ENCODE results near the gene TWIST2.

TWIST2 gene

DNA sequence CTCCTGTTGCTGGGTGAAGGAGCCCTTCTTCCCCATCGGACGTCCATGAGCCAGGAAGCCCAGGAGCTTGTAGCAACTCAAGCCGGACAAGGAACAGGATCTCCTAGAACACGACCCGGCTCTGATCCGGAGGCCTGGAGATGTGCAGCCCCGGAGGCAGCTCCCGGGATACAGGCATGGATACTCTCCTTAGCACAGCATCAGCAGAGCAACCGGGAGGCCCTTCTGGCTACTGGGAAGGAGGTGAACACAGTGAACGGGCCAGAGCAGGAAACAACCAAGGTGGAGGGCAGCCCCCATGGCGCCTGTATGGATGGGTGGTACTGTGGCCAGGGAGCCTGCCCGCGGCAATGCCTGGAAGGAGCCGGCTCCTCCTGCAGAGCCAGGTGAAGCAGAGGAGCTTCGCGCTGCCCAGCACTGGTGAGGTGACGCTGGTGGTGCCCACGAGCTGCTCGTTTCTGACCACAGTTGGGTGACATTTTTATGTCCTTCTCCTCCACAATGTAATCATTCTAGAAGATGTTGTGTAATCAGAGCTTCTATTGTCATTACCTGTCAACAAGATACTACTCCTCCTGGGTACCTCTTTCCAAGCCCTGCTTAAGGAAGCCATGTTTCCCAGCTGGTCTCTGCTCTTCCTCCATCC lies 94.3 kb downstream of the TWIST2 start:
- DNase-seq = no peak

DNA sequence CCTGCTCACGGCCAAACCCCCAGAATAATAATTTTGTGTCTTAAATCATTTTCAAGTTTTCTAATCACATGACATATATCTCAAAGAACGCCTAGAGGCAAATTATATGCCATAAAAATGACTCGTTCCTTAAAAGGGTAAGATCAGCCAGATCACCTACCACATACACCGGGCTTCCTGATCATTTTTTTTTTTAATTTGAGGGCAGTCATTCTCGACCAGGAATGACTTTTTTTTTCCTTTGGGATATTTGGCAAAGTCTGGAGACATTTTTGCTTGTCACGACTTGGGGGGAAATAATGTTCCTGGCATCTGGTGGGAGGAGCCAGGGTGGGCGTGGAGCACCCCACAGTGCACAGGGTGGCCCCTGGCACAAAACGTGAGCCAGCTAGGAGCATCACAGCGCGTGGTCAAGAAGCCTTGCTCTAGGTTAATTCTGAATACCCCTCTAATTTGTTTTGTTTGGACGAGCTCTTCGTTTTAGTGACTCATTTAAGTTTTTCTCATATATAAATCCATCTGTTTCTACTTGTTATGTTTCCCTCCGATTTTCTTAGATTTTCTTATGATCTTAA lies 94.9 kb downstream of the TWIST2 start:
- no peak for DNase-seq

DNA sequence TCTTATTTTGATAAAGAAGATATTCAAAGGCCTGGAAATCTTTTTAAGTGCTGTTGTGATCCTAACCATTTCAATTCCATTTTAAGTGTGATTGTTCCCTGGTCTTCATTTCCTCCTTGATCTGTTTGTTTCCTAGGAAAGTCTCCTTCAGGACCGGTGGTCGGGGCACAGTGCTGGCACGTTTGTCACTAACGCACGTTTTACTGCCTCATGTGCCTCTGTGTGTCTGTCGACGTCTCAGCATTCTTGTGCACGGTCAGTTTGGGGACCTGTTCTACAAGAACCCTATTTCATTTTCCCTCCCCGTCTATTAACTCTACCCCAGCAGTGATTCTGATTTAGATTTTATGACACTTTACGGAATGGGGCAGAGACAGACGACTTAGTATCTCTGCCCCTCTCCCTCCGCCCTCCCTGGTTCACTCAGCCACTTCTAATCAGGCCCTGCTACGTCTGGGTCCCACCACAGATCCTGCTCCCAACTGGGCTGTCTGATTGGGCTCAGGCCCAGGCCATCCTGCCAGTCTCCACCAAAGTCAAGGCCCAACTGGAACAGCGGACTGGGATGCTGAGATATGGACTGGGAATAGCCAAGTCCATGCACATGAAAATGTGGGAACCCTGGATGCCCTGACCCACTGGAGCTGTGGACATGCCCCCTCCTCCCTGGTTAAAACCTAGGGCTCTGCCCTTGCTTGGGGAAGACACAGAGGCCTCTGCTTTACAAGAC lies 95.6 kb downstream of the TWIST2 start:
- DNase-seq = no peak

DNA sequence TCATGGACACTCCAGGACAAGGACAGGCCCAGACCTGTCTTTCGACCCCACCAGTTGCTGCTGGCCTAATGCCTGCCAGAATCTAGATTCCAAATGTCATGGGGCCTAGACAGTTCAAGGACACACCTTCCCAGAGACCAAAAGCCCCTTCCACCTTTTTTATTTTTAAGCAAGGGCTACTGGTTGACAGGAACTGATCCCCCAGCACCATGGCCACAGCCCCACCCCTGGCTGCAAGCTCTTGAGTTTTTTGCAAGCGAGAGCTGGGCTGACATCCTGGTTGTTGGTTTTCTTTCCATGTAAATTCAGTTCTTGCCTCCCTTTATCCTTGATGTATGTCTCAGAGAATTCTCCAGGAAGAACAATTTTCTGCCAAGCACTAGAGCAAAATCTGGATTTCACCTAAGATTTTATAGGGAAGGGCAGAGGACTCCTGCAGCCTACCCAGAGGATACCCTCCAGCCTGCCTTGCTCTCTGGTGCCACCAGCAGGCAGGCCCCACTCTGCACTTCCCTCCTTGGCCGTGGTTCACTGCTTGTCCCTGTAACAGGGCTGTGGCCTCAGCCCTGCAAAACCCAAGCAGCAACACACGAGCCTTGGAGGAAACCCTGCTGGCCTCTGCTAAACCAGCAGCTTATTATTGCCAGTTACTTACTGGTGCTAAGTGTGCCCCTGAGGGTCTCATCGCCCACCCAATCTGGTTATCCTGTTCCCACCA lies 97.7 kb downstream of the TWIST2 start:
- no peak for DNase-seq

DNA sequence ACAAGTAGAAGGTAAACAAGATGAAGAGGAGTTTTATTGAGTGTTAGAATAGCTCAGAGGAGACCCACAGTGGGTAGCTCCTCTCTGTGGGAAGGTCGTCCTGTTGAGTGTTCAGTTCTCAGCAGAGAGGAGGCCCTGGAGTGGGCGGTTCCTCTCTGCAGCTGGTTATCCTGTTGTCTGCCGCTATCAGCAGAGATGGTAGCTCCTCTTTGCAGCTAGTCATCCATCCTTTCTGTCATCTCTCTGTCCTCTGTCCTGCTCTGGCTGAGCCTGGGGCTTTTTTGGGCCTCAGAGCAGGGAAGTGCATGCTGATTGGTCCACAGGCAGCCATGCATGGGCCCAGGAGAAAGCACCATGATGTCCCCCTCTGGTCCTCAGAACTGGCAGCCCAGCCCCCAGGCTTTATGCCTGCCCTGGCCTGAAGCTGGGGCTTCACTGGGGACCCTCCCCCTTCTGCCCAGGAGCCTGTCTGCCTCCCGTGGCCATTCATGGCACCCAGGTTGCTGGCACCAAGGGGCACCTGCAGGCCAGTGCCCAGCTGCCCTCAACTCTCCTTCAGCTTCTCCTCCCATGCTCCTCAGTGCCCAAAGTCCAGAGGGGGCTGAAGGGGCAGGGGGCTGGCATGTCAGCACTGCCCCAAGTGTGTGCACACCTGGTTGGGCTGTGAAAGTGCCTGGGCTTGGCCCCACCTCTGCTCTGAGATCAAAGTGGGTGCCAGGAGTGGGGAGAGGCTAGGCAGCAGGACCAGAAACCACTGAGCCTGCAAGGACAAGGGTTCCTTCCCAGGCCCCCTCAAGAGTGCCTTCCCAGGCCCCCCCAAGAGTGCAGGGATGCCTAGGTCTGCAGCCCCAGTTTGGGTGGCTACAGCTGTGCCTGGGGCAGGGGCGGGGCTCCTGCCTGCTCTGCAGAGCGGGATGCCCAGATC lies 98.7 kb downstream of the TWIST2 start:
- no peak for DNase-seq

DNA sequence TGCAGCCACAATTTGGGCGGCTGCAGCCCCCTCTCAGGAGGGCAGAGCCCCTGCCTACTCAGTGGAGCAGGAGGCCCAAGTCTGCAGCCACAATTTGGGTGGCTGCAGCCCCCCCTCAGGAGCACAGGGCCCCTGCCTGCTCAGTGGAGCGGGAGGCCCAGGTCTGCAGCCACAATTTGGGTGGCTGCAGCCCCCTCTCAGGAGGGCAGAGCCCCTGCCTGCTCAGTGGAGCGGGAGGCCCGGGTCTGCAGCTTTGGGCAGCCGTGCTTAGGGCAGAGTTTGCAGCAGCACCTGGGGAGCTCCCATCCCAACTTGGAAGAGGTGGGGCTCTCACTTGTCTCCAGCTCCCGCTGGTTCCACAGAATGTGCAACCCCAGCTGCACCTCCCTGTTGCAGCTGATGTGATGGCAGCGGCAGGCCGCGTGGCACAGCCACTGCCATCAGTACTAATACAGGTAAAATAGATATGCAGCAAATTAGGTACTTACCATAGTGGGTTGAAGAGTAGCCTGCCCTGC lies 99.4 kb downstream of the TWIST2 start:
- DNase-seq = no peak

DNA sequence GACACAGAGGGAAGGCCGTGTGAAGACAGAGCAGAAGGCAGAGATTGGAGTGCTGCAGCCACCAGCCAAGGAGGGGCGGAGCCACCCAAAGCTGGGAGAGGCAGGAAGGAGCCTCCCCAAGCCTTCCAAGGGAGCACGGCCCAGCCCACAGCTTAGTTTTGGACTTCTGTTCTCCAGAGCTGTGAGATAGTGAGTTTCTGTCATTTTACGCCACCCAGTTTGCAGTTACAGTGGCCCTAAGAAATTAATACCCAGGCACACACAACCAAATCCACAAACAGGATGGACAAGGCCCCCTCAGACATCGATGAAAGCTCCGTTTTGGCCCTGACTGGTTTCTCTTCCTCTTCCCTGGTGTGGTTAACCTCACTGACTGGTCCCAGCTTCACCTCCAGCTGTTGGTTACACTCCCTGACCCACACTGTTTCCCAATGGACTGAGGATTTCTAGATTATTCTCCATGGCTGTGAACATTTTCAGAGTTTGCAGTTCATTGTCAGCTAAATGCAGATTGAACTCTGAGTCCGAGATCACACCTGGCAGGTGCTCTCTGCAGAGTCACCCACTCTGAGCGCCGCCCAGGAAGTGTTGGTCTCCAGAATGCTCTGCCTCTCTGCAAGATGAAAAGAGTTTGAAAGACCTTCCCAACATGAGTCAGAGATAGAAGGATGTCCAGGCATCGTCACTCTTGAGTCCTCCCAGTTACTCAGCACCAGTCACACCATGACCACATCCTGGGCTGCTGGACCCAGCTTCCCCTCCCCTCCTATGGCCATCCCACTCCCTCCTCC lies 100.2 kb downstream of the TWIST2 start:
- DNase-seq = no peak

DNA sequence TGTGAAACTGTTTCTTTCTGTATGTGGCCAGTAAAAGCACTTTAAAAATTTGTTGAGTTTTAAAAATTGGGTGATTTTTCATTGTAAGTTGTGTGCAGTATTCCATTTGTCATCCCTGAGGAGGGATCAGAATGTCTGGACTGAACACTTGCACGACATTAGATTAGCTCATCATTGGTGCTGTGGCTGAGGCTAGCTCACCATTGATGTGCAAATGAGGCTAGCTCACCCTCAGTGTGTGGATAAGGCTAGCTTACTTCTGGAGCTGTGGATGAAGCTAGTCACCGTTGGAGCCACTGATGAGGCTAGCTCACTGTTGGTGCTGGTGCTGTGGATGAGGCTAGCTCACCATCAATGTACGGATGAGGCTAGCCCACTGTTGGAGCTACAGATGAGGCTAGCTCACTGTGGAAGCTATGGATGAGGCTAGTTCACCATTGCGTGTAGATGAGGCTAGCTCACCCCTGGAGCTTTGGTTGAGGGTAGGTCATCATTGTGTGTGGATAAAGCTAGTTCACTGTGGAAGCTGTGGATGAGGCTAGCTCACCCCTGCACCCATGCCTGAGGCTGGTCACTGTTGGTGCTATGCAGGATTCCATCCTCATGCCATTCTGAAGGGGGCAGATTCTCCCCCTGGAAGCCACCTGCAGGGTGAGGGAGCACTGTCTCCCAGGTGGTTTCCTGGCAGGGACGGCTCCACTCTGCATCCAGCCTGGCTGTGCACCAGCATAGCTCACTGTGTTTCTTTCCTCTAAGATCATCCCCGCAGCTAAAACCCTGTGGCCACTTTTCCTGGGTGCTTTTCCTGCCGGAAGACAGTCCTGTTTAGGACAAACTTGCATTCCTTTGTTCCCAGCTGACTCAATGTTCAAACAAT lies 101.1 kb downstream of the TWIST2 start:
- no peak for DNase-seq

DNA sequence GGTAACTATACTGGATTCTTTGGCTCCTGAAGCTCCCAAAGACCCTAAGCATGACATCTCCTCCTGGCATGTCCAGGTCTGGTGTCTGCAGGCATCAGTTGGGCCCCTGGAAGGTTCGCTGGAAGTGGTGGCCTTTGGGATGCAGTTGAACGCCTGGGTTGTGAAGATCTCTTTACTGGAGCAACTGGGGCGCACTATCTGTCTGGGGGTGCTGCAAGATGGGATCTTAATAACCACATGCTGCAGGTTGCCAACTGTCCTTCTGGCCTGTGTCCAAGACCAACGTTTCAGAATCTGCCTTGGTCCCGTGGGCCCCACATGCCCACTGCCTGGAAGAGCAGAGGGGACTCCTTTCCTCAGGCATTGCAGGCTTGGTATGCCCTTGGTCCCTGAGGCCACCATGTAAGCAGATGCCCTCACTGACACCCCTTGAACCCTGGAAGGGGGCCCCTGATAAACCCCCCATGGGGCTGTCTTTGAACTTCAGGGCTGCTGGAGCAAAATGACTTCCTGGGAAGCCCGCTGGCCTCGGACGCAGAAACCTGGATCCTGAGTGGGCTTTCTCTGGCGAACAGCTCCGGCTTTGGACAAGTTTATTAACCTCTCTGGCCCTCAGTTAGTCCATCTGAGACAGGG lies 101.9 kb downstream of the TWIST2 start:
- DNase-seq = no peak

DNA sequence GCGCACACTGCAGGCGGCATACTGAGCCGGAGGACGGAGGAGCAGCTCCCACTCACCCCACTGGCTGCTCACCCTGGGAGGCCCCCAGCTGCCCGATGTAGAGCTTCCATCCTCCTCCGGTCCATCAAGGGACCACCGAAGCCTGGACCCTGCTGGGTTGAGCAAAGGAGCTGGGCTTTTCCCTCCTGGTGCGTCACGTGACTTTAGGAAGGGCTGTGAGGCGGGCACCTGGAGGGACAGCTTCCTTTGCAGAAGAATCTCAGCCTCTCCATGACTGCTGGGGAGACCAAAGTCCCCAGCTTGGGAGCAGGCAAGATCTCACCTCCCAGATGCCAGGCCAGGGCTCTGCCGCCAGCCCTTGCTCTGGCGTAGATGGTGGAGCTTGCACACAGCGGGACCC lies 102.7 kb downstream of the TWIST2 start:
- no peak for DNase-seq

DNA sequence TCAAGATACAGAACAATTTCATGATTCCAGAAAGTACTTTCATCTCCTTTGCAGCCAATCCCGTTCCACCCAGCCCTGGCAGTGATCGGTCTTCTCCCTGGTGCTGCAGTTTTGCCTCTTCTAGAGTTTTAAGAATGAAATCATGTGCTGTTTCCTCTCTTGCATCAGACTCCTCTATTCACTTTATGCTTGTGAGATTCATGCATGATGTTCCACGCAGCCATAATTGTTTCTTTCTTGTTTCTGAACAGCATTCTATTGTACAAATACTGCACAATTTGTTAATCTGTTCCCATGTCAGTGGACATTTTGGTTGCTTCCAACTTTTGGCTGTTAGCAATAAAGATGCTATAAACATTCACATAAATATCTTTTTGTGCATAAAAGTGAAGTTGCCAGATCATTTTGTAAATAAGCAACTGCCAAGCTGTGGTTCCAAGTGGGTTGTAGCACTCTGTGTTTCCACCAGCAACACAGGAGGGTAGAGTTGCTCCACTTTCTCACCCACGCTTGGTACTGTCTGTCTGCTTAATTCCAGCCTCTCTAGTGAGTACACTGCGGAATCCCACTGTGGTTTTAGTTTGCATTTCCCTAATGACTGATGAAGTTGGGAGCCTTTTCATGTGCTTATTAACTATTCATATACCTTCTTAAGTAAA lies 104.5 kb downstream of the TWIST2 start:
- no peak for DNase-seq

DNA sequence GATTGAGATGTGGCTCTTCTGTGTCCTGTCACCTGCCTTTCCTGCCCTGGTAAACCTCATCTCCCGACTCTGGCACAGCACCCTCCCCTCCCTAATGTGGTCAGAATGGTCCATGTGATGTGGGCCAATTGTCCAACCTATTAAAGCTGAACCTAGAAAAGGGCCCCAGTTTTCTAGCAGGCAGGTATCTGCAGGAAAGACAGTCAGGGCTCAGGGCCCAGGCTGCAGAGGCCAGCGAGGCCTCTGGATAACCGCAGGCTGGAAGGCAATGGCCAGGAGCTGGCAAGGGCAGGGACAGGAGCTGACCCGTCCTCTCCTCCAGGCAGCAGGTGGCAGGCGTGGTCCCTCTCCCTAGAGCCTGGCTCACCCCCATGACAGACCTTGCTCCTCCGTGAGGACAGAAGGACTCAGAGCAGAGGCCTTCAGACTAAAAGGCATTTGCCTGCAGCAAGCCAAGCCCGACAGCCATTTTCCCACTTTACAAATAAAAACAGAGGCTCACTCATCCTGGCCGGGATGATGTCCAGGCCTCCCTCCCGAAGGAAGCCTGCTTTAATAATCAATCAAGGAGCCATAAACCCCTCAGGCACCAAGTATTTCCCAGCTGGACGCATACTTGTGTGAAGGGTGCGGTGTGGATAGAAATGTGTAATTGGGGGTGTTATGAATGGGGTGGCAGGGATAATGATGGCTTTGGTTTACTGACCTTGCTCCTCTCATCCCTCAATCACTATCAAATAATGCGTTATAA lies 107.1 kb downstream of the TWIST2 start:
- DNase-seq = no peak

DNA sequence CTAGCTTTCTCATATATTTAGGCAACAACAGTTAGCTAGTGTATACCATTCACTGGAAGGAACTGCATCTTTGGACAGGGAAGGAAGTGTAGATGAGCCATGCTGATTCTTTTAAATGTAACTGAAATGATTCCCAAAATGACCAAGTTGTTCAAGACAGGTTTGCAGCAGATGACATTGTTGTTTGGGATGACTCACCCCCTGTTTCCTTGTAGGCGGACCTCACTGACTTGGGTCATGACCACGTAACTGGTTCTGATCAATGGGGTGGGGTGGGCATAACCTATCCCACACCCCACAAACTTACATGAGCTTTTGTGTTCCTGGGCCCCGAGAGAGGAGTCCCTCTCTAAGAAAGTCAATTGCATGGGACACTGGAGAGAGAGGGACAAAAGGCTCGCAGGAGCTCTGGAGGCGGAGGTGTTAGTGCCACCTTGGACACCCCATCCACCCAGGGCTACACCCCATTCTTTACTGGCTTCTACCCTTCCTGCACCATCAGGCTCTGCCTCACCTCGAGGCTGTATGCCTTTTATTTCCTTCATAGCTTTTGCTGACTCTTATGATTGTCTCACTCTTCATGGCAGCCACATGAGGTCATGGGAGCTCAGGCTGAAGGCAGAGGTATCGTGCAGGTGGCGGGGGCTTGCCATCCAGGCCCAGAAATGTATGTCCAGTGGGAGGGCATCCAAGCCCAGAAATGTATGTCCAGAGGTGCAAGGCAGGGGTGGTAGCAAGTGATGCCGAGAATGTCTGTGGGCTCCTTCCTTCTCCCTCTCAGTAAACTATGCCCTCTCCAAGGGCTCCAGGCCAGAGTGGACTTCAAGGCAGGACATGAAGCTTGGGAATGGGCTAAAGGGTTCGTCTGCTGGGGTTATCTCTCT lies 108.0 kb downstream of the TWIST2 start:
- DNase-seq = no peak

DNA sequence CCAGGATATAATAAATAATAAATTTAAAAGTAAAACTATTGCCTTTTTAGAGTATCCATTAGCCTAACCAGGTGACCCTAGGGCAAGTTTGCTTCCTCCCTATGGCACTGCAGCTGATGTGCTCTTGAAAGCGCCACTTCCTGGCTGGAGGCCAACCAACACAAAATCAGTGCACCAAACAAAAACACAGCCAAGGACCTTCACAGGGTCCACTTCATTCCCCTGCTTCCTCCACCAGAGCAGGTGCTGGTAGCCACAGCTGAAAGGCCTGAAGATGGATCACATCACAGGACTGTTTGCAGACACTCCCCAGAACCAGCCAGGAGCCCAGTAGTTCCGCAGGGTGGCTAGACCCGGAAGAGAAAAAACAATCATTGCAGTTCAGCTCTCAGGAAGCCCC lies 108.8 kb downstream of the TWIST2 start:
- DNase-seq = no peak
